Measurements from ENCODE around the gene NUBP2. TPM values are rescaled to one million over a fixed set of nuclear protein-coding genes. Genes with fewer than 3 reads are reported as not detected.
"Not testable (repeated sequence)": the region's sequence is repeated elsewhere in the genome, so short reads cannot be mapped to it uniquely, and the experiment has no call there.

The NUBP2 gene
- total RNA-seq, 1 donor from 2014 or later = 55.6 TPM

- intact Hi-C loops (cut with micrococcal nuclease) = no loop called here
Measured at GRCh38 chr16:1794908-1795666, 12.3 kb downstream of the NUBP2 start.

GRCh38 chr16:1799263-1799662, 16.5 kb downstream of the NUBP2 start:
- intact Hi-C loops (cut with micrococcal nuclease) = not testable (repeated sequence)

- intact Hi-C loops (cut with micrococcal nuclease) = no loop called here
Measured at GRCh38 chr16:1800701-1801100, 17.9 kb downstream of the NUBP2 start.

GRCh38 chr16:1807626-1808025, 24.9 kb downstream of the NUBP2 start:
- intact Hi-C loops (cut with micrococcal nuclease) = no loop called here

GRCh38 chr16:1808691-1809090, 25.9 kb downstream of the NUBP2 start:
- intact Hi-C loops (cut with micrococcal nuclease) = no loop called here

GRCh38 chr16:1809281-1809801, 26.6 kb downstream of the NUBP2 start:
- intact Hi-C loops (cut with micrococcal nuclease) = no loop called here

GRCh38 chr16:1810106-1810505, 27.3 kb downstream of the NUBP2 start:
- intact Hi-C loops (cut with micrococcal nuclease) = no loop called here

GRCh38 chr16:1810536-1810935, 27.8 kb downstream of the NUBP2 start:
- intact Hi-C loops (cut with micrococcal nuclease) = no loop called here

GRCh38 chr16:1812732-1813163, 30.0 kb downstream of the NUBP2 start:
- intact Hi-C loops (cut with micrococcal nuclease) = no loop called here

- intact Hi-C loops (cut with micrococcal nuclease) = no loop called here
Measured at GRCh38 chr16:1815461-1815860, 32.7 kb downstream of the NUBP2 start.

- intact Hi-C loops (cut with micrococcal nuclease) = no loop called here
Measured at GRCh38 chr16:1816396-1817275, 33.9 kb downstream of the NUBP2 start.

- intact Hi-C loops (cut with micrococcal nuclease) = no loop called here
Measured at GRCh38 chr16:1817276-1817589, 34.5 kb downstream of the NUBP2 start.

GRCh38 chr16:1817716-1818115, 35.0 kb downstream of the NUBP2 start:
- intact Hi-C loops (cut with micrococcal nuclease) = no loop called here

- intact Hi-C loops (cut with micrococcal nuclease) = no loop called here
Measured at GRCh38 chr16:1818204-1818872, 35.6 kb downstream of the NUBP2 start.

GRCh38 chr16:1818873-1819525, 36.2 kb downstream of the NUBP2 start:
- intact Hi-C loops (cut with micrococcal nuclease) = no loop called here

GRCh38 chr16:1819611-1820010, 36.9 kb downstream of the NUBP2 start:
- intact Hi-C loops (cut with micrococcal nuclease) = no loop called here

GRCh38 chr16:1820096-1820945, 37.6 kb downstream of the NUBP2 start:
- intact Hi-C loops (cut with micrococcal nuclease) = no loop called here

- intact Hi-C loops (cut with micrococcal nuclease) = no loop called here
Measured at GRCh38 chr16:1820946-1821290, 38.2 kb downstream of the NUBP2 start.

- intact Hi-C loops (cut with micrococcal nuclease) = no loop called here
Measured at GRCh38 chr16:1821861-1822611, 39.3 kb downstream of the NUBP2 start.

GRCh38 chr16:1822801-1823200, 40.0 kb downstream of the NUBP2 start:
- intact Hi-C loops (cut with micrococcal nuclease) = no loop called here

Measured in T-helper 2 cell treated with Interferon-gamma antibody and Interleukin-4, amounts not matched to agents 100 ng/mL and 5 ng/mL, for 36 hours (primary cell).